ENCODE data around the gene TMEM235. TPM values are rescaled to one million over a fixed set of nuclear protein-coding genes. Genes with fewer than 3 reads are reported as not detected.

TMEM235 gene
- total RNA-seq, 2 experiments from 2014 or later: 0.32 TPM; not detected in 1

DNA sequence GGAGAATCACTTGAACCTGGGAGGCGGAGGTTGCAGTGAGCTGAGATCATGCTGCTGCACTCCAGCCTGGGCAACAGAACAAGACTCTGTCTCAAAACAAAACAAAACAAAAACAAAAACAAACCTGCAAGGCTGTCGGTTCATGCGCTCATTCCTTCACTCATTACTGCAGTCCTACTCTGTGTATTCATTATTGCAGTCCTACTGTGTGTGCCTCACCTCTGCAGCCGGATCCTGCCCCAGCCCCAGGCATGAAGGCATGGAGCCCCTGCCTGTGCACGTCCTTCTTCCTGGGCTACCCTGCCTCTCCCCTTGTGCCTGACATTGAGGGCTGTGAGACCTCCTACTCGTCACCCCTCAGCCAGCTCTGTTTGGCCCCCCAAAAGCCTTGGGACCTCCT is 57.6 kb downstream of the TMEM235 start:
- no peak overlapping the region for H2AFZ ChIP-seq (ENCODE audit: low read length)
- TF ChIP-seq, protein P1, sequence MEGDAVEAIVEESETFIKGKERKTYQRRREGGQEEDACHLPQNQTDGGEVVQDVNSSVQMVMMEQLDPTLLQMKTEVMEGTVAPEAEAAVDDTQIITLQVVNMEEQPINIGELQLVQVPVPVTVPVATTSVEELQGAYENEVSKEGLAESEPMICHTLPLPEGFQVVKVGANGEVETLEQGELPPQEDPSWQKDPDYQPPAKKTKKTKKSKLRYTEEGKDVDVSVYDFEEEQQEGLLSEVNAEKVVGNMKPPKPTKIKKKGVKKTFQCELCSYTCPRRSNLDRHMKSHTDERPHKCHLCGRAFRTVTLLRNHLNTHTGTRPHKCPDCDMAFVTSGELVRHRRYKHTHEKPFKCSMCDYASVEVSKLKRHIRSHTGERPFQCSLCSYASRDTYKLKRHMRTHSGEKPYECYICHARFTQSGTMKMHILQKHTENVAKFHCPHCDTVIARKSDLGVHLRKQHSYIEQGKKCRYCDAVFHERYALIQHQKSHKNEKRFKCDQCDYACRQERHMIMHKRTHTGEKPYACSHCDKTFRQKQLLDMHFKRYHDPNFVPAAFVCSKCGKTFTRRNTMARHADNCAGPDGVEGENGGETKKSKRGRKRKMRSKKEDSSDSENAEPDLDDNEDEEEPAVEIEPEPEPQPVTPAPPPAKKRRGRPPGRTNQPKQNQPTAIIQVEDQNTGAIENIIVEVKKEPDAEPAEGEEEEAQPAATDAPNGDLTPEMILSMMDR (conservative IDR thresholded peaks at IDR 0.05; ENCODE audit: low read length): no peak
- no peak for TF ChIP-seq EZH2phosphoT487 (IDR thresholded peaks at IDR 0.05; ENCODE audit: borderline replicate concordance, low read depth, low read length)
- ChIA-PET CTCF (ENCODE audit: unreplicated experiment) (no interaction called here), POLR2A (no interaction called here)
- H3K4me1 ChIP-seq (ENCODE audit: insufficient read depth, low read length, poor library complexity, severe bottlenecking): no peaks in the 10 kb centered on the region
- no peaks in the 10 kb centered on the region for H3K79me2 ChIP-seq (ENCODE audit: insufficient read depth, low read depth, low read length)
- no TSS peak for BruUV-seq (replicated peaks)
- no peaks in the 10 kb centered on the region for H3K9me2 ChIP-seq (ENCODE audit: insufficient read depth, low read length)
- H4K20me1 ChIP-seq (ENCODE audit: insufficient read depth, low read length): no peaks in the 10 kb centered on the region
- no peaks in the 10 kb centered on the region for H3K9me3 ChIP-seq (ENCODE audit: low read length)
- no peak for DNase-seq (ENCODE audit: low spot score)
- intact Hi-C loops (cut with micrococcal nuclease; ENCODE audit: unreplicated experiment): loop anchor here (1.0 kb wide), 1 partner anchor 133 kb away; no protein-coding TSS in a partner anchor
- no peak overlapping the region for H3K4me3 ChIP-seq (ENCODE audit: low read depth, low read length, poor library complexity, severe bottlenecking)
- no peaks in the 10 kb centered on the region for H3K36me3 ChIP-seq (ENCODE audit: insufficient read depth, low read length)
- no peak overlapping the region for H3K4me2 ChIP-seq (ENCODE audit: low read length)
- no peak overlapping the region for H3K27ac ChIP-seq (ENCODE audit: low read depth, low read length, poor library complexity, severe bottlenecking)

GRCh38 chr17:78289802-78290363 is 58.5 kb downstream of the TMEM235 start:
- ChIA-PET POLR2A (no interaction called here), CTCF (ENCODE audit: unreplicated experiment) (no interaction called here)
- no peaks in the 10 kb centered on the region for H4K20me1 ChIP-seq (ENCODE audit: insufficient read depth, low read length)
- H3K27ac ChIP-seq (ENCODE audit: low read depth, low read length, poor library complexity, severe bottlenecking): no peak overlapping the region
- no peaks in the 10 kb centered on the region for H3K9me3 ChIP-seq (ENCODE audit: low read length)
- no peak overlapping the region for H2AFZ ChIP-seq (ENCODE audit: low read length)
- no peak overlapping the region for H3K4me3 ChIP-seq (ENCODE audit: low read depth, low read length, poor library complexity, severe bottlenecking)
- BruUV-seq (replicated peaks): no TSS peak
- TF ChIP-seq, protein P1 (conservative IDR thresholded peaks at IDR 0.05; ENCODE audit: low read length): peak; percentile 92
- no peak for TF ChIP-seq EZH2phosphoT487 (IDR thresholded peaks at IDR 0.05; ENCODE audit: borderline replicate concordance, low read depth, low read length)
- no peaks in the 10 kb centered on the region for H3K4me1 ChIP-seq (ENCODE audit: insufficient read depth, low read length, poor library complexity, severe bottlenecking)
- no peaks in the 10 kb centered on the region for H3K36me3 ChIP-seq (ENCODE audit: insufficient read depth, low read length)
- no peaks in the 10 kb centered on the region for H3K9me2 ChIP-seq (ENCODE audit: insufficient read depth, low read length)
- no peaks in the 10 kb centered on the region for H3K79me2 ChIP-seq (ENCODE audit: insufficient read depth, low read depth, low read length)
- H3K4me2 ChIP-seq (ENCODE audit: low read length): no peak overlapping the region
- intact Hi-C loops (cut with micrococcal nuclease; ENCODE audit: unreplicated experiment): loop anchor here (1.0 kb wide), 1 partner anchor 132 kb away; no protein-coding TSS in a partner anchor
- peak; percentile 87 for DNase-seq (ENCODE audit: low spot score)

Small RNA genes within 50 kb of the gene (small RNA-seq; reads per million reads assigned to genes)
- 0.16 reads per million for gene AC087645.1

Other genes with a start within 250 kb of the TMEM235 start
- gene TMC6, start 102.9 kb upstream of the TMEM235 start, total RNA-seq (2014; rRNA removed; shearing (Covaris generic)): 94.0 and 124 TPM in 2 replicates
- gene TMC6, start 102.9 kb upstream of the TMEM235 start, total RNA-seq (2022): 234 and 258 TPM in 2 replicates
- 54.6 and 83.8 TPM in 2 replicates for gene TMC8, start 100.9 kb upstream of the TMEM235 start, total RNA-seq (2014; rRNA removed; shearing (Covaris generic))
- 219 and 236 TPM in 2 replicates for gene TMC8, start 100.9 kb upstream of the TMEM235 start, total RNA-seq (2022)
- not detected in 2 replicates for gene C17orf99, start 85.2 kb upstream of the TMEM235 start, total RNA-seq (2014; rRNA removed; shearing (Covaris generic))
- 1.1 TPM in 2 replicates for gene C17orf99, start 85.2 kb upstream of the TMEM235 start, total RNA-seq (2022)
- gene SYNGR2, start 63.0 kb upstream of the TMEM235 start, total RNA-seq (2014; rRNA removed; shearing (Covaris generic)): 21.3 and 35.4 TPM in 2 replicates
- 44.9 and 45.5 TPM in 2 replicates for gene SYNGR2, start 63.0 kb upstream of the TMEM235 start, total RNA-seq (2022)
- gene TK1, start 44.6 kb upstream of the TMEM235 start, total RNA-seq (2014; rRNA removed; shearing (Covaris generic)): 108 and 118 TPM in 2 replicates
- gene TK1, start 44.6 kb upstream of the TMEM235 start, total RNA-seq (2022): 149 TPM in 2 replicates
- gene AFMID, start 44.3 kb upstream of the TMEM235 start, total RNA-seq (2014; rRNA removed; shearing (Covaris generic)): 87.8 and 89.1 TPM in 2 replicates
- 90.2 and 101 TPM in 2 replicates for gene AFMID, start 44.3 kb upstream of the TMEM235 start, total RNA-seq (2022)
- gene BIRC5, start 17.4 kb upstream of the TMEM235 start, total RNA-seq (2014; rRNA removed; shearing (Covaris generic)): 229 and 266 TPM in 2 replicates
- 184 and 190 TPM in 2 replicates for gene BIRC5, start 17.4 kb upstream of the TMEM235 start, total RNA-seq (2022)
- not detected in 2 replicates for gene SOCS3, start 128.4 kb downstream of the TMEM235 start, total RNA-seq (2014; rRNA removed; shearing (Covaris generic))
- not detected in 2 replicates for gene SOCS3, start 128.4 kb downstream of the TMEM235 start, total RNA-seq (2022)
- 59.6 and 67.3 TPM in 2 replicates for gene PGS1, start 147.0 kb downstream of the TMEM235 start, total RNA-seq (2014; rRNA removed; shearing (Covaris generic))
- 61.3 and 68.2 TPM in 2 replicates for gene PGS1, start 147.0 kb downstream of the TMEM235 start, total RNA-seq (2022)